ENCODE measurements around the gene COL8A2.

COL8A2 gene

DNA sequence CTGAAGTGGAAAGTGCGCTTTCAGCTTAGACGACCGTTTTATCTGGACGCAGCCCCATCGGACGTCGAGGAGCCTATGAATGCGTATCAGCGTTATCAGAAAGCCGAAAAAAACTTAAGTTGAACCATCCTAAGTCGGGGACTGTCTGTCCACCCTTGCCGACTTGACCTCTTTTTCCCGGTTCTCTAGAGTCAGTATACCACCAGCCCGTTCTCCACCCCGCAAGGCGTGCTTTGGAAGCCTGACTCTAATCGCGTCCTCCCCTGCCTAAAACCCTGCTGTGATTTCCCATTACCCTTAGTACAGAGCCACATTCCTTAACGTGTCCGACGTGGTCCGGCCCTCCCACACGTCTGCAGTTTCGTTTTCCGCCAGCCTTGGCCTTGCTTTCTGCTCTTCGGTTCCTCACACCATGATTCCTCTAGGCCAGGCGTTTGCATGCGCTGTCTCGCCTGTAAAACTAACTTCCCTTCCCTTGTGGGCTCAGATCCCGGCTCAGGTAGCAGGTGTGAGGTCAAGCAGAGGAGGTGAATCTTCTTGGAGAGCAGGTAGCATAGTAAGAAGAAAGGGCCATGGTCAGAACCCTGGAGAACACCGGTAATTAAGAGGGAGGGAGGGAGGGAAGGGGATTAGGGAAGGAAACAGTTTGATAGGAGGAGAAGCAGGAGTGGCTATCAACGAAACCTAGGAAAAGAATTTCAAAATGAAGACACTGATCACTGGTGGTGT lies 35.5 kb downstream of the COL8A2 start (continued):
- no peak for TF ChIP-seq ZNF529 (tag by site-specific recombination; IDR thresholded peaks at IDR 0.05; ENCODE audit: insufficient replicate concordance)
- peak; percentile 42; the same call in 1 of the 2 replicates for TF ChIP-seq GFI1B (tag by site-specific recombination; IDR thresholded peaks at IDR 0.05)
- no peak for TF ChIP-seq PRDM10 (tag by site-specific recombination; IDR thresholded peaks at IDR 0.05)
- TF ChIP-seq ZNF623 (tag by site-specific recombination; IDR thresholded peaks at IDR 0.05) = no peak
- TF ChIP-seq HOXD13 (CRISPR knock-in tag; IDR thresholded peaks at IDR 0.05; ENCODE audit: borderline replicate concordance) = no peak
- peak; percentile 15; the same call in 1 of the 2 replicates for TF ChIP-seq ZBTB17 (tag by site-specific recombination; IDR thresholded peaks at IDR 0.05)
- TF ChIP-seq ZNF223 (tag by site-specific recombination; IDR thresholded peaks at IDR 0.05) = no peak
- TF ChIP-seq ZNF585B (tag by site-specific recombination; IDR thresholded peaks at IDR 0.05) = no peak
- TF ChIP-seq ZNF324 (tag by site-specific recombination; IDR thresholded peaks at IDR 0.05) = no peak
- no peak for TF ChIP-seq SCRT2 (tag by site-specific recombination; IDR thresholded peaks at IDR 0.05)
- TF ChIP-seq ZFHX2 (tag by site-specific recombination; conservative IDR thresholded peaks at IDR 0.05) = peak; percentile 50
- no peak for TF ChIP-seq ZNF654 (tag by site-specific recombination; IDR thresholded peaks at IDR 0.05; ENCODE audit: low read depth)
- TF ChIP-seq WT1 (tag by site-specific recombination; IDR thresholded peaks at IDR 0.05) = peak; percentile 62
- no peak for TF ChIP-seq ZNF175 (tag by site-specific recombination; IDR thresholded peaks at IDR 0.05)
- TF ChIP-seq ZNF626 (tag by site-specific recombination; IDR thresholded peaks at IDR 0.05) = no peak
- TF ChIP-seq IKZF3 (tag by site-specific recombination; IDR thresholded peaks at IDR 0.05) = no peak
- TF ChIP-seq ZIC2 (tag by site-specific recombination; IDR thresholded peaks at IDR 0.05) = peak; percentile 47
- peak; percentile 37 for TF ChIP-seq ZNF335 (tag by site-specific recombination; conservative IDR thresholded peaks at IDR 0.05)
- TF ChIP-seq ZNF514 (tag by site-specific recombination; IDR thresholded peaks at IDR 0.05) = no peak
- TF ChIP-seq ZEB2 (tag by site-specific recombination; IDR thresholded peaks at IDR 0.05) = no peak
- TF ChIP-seq ZBTB7A (tag by site-specific recombination; IDR thresholded peaks at IDR 0.05; ENCODE audit: low read depth) = no peak
- TF ChIP-seq, protein P1, sequence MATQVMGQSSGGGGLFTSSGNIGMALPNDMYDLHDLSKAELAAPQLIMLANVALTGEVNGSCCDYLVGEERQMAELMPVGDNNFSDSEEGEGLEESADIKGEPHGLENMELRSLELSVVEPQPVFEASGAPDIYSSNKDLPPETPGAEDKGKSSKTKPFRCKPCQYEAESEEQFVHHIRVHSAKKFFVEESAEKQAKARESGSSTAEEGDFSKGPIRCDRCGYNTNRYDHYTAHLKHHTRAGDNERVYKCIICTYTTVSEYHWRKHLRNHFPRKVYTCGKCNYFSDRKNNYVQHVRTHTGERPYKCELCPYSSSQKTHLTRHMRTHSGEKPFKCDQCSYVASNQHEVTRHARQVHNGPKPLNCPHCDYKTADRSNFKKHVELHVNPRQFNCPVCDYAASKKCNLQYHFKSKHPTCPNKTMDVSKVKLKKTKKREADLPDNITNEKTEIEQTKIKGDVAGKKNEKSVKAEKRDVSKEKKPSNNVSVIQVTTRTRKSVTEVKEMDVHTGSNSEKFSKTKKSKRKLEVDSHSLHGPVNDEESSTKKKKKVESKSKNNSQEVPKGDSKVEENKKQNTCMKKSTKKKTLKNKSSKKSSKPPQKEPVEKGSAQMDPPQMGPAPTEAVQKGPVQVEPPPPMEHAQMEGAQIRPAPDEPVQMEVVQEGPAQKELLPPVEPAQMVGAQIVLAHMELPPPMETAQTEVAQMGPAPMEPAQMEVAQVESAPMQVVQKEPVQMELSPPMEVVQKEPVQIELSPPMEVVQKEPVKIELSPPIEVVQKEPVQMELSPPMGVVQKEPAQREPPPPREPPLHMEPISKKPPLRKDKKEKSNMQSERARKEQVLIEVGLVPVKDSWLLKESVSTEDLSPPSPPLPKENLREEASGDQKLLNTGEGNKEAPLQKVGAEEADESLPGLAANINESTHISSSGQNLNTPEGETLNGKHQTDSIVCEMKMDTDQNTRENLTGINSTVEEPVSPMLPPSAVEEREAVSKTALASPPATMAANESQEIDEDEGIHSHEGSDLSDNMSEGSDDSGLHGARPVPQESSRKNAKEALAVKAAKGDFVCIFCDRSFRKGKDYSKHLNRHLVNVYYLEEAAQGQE (tag by site-specific recombination; IDR thresholded peaks at IDR 0.05) = peak; percentile 52
